Measurements from ENCODE around the gene CARS1.

GRCh38 chr11:3087821-3088800 lies 30.9 kb upstream of the CARS1 start:
- TF ChIP-seq CTCF (IDR thresholded peaks at IDR 0.05; ENCODE audit: low read depth, low read length, poor library complexity, severe bottlenecking) (no peak), EZH2phosphoT487 (IDR thresholded peaks at IDR 0.05; ENCODE audit: borderline replicate concordance, low read length) (no peak)

Measured in DOHH2 (cell line).